ENCODE data around the gene LRMDA. TPM values are rescaled to one million over a fixed set of nuclear protein-coding genes. Genes with fewer than 3 reads are reported as not detected.

Gene LRMDA
- total and polyA plus RNA-seq, 2 of the 8 experiments (the other 6 are each of a cell fraction or from before 2014, with no cell fraction given) = 0.86 to 2.8 TPM

DNA sequence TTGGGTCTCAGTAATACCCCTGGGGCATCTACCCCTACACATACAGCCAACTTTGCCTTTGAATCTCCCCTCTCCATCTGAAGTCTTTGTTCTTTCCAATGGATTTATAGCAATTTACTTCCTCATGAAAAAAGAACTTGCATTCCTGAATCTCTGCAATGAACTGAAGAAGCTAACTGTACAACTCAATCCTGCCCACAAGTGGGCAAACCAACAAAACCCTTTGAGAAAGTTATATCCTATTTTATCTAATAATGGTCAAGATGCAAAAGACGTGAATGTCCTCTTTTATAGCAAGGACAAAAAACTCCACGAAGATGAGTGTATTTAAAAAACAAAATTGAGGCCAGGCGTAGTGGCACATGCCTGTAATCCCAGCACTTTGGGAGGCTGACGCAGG, 991.3 kb downstream of the LRMDA start (continued):
- no peak for TF ChIP-seq SIX5 (IDR thresholded peaks at IDR 0.05; ENCODE audit: low read depth, low read length)
- TF ChIP-seq CTBP2 (IDR thresholded peaks at IDR 0.05; ENCODE audit: borderline replicate concordance, insufficient read depth, insufficient read length, low read length) = no peak
- TF ChIP-seq RBBP5 (IDR thresholded peaks at IDR 0.05; ENCODE audit: borderline replicate concordance, low read depth, low read length) = no peak
